HCT116 (cell line): Measurements from ENCODE around the gene MTO1. TPM values are rescaled to one million over a fixed set of nuclear protein-coding genes. Genes with fewer than 3 reads are reported as not detected.

Source experiments
- ATAC-seq: fragments of 200-7000 bp; cut with Tn5 transposase; 2 replicates; pipeline ENCODE4 v1.9.1; 2020; ENCODE audit warnings: mild to moderate bottlenecking, moderate library complexity
- BruUV-seq: library from RNA; stranded (reverse); fragments of 400-500 nt; replicated peaks from 2 replicates; lab custom pipeline; 2021; lab: Mats Ljungman, UMichigan
- CTCF ChIA-PET: fragments of 300-600 bp; sonication (Branson Sonifier 250); formaldehyde crosslinking; loops from one replicate; lab custom pipeline; 2021; ENCODE audit warnings: antibody characterized with exemption; lab: Charles Lee
- POLR2A ChIA-PET: fragments of 300-600, 350-600 bp; sonication (Branson Sonifier 250); formaldehyde crosslinking; loops from one replicate; lab custom pipeline; 2021; ENCODE audit warnings: antibody characterized with exemption; lab: Charles Lee
- RAD21 ChIA-PET, 2 experiments: fragments of 300-600 bp; sonication (Branson Sonifier 250); formaldehyde crosslinking; loops; one replicate each; lab custom pipeline; 2023; ENCODE audit warnings: low total read pairs in 2 of 2; ENCODE audit not compliant: uncharacterized antibody in 2 of 2, unreplicated experiment in 2 of 2, low non-redundant PET in 1 of 2; lab: Charles Lee
- DNase-seq: peaks from one replicate; pipeline ENCODE4 v3.0.0-alpha.2; 2010; ENCODE audit warnings: low read depth, low spot score
- H2AFZ ChIP-seq: fragments of 200-600 bp; shearing (Covaris generic), sonication (generic); 2 replicates; pipeline ENCODE4 v1.6.1; 2017; ENCODE audit warnings: low read depth, mixed run types, mixed read lengths, antibody characterized with exemption, low read length; ENCODE audit not compliant: poor library complexity, severe bottlenecking
- H3K27ac ChIP-seq: 2 replicates; pipeline ENCODE4 v1.5.1; 2012; ENCODE audit warnings: low read depth, low read length
- H3K27me3 ChIP-seq: fragments of 200-600 bp; sonication (generic); 2 replicates; pipeline ENCODE4 v1.6.1; 2016; ENCODE audit warnings: mixed run types, low read length, mixed read lengths; ENCODE audit not compliant: insufficient read depth
- H3K36me3 ChIP-seq, 2 experiments: fragments of 200-500 bp in 1 of 2; fragments of 200-600 bp in 1 of 2; sonication (Bioruptor generic) in 1 of 2; sonication (generic) in 1 of 2; 2 replicates each; pipeline versions ENCODE4 v1.5.1 to v1.6.1; 2014 to 2016; ENCODE audit warnings: low read length in 2 of 2, inconsistent platforms in 1 of 2, mixed read lengths in 1 of 2, mixed run types in 1 of 2; ENCODE audit not compliant: insufficient read depth in 2 of 2, control insufficient read depth in 1 of 2
- H3K4me1 ChIP-seq, 2 experiments: fragments of 200-600 bp in 1 of 2; sonication (generic) in 1 of 2; 2 replicates each; pipeline versions ENCODE4 v1.5.1 to v1.6.1; 2012 to 2017; ENCODE audit warnings: low read length in 2 of 2, inconsistent platforms in 1 of 2, mild to moderate bottlenecking in 1 of 2, mixed read lengths in 1 of 2, mixed run types in 1 of 2, moderate library complexity in 1 of 2; ENCODE audit not compliant: insufficient read depth in 2 of 2, control insufficient read depth in 1 of 2
- H3K4me2 ChIP-seq: fragments of 200-600 bp; sonication (generic); 2 replicates; pipeline ENCODE4 v1.6.1; 2017; ENCODE audit warnings: mixed run types, low read length, mixed read lengths
- H3K4me3 ChIP-seq, 2 experiments: fragments of 200-600 bp in 1 of 2; sonication (generic) in 1 of 2; replicated peaks in 1 of 2; 2 replicates each; pipeline ENCODE4 v1.5.1; 2011 to 2016; ENCODE audit warnings: low read length in 2 of 2, control low read depth in 1 of 2, low read depth in 1 of 2, mild to moderate bottlenecking in 1 of 2, mixed read lengths in 1 of 2, mixed run types in 1 of 2
- H3K79me2 ChIP-seq: fragments of 200-600 bp; sonication (generic); 2 replicates; pipeline ENCODE4 v1.6.1; 2017; ENCODE audit warnings: mild to moderate bottlenecking, mixed run types, low read length, moderate library complexity, mixed read lengths; ENCODE audit not compliant: insufficient read depth
- H3K9ac ChIP-seq: fragments of 200-600 bp; sonication (generic); 2 replicates; pipeline ENCODE4 v1.6.1; 2016; ENCODE audit warnings: low read length, mixed read lengths
- H3K9me2 ChIP-seq: fragments of 200-600 bp; sonication (generic), shearing (Covaris generic); 2 replicates; pipeline ENCODE4 v1.6.1; 2017; ENCODE audit warnings: mixed run types, mild to moderate bottlenecking, moderate library complexity; ENCODE audit not compliant: insufficient read depth
- H3K9me3 ChIP-seq, 2 experiments: fragments of 200-500 bp in 1 of 2; fragments of 200-600 bp in 1 of 2; sonication (Bioruptor generic) in 1 of 2; sonication (generic) in 1 of 2; 2 replicates each; pipeline ENCODE4 v1.6.1; 2014 to 2017; ENCODE audit warnings: low read length in 2 of 2, mixed read lengths in 2 of 2, inconsistent platforms in 1 of 2, low read depth in 1 of 2, mild to moderate bottlenecking in 1 of 2, mixed run types in 1 of 2, moderate library complexity in 1 of 2; ENCODE audit not compliant: control insufficient read depth in 1 of 2, insufficient read depth in 1 of 2
- H4K20me1 ChIP-seq: fragments of 200-600 bp; sonication (generic), shearing (Covaris generic); 2 replicates; pipeline ENCODE4 v1.6.1; 2017; ENCODE audit warnings: mixed run types, mild to moderate bottlenecking, moderate library complexity; ENCODE audit not compliant: insufficient read depth
- ELF1 ChIP-seq: IDR thresholded peaks from 2 replicates; pipeline ENCODE4 v1.6.1; 2012; ENCODE audit warnings: low read depth, borderline replicate concordance
- EZH2phosphoT487 ChIP-seq: fragments of 200-600 bp; IDR thresholded peaks from 2 replicates; pipeline ENCODE4 v1.6.1; 2018; ENCODE audit warnings: antibody characterized with exemption, borderline replicate concordance
- JUND ChIP-seq: IDR thresholded peaks from 2 replicates; pipeline ENCODE4 v1.6.1; 2012
- ZNF274 ChIP-seq: fragments of 200-500 bp; sonication (Bioruptor generic); IDR thresholded peaks from 2 replicates; pipeline ENCODE4 v1.6.1; 2014; ENCODE audit warnings: mild to moderate bottlenecking, low read depth, low read length, inconsistent platforms
- intact Hi-C: fragments of 100-400 bp; cut with micrococcal nuclease; formaldehyde crosslinking; loops from 2 replicates; pipeline ENCODE4 v1.10.0; 2022
- total RNA-seq: library from RNA; stranded (reverse); gene quantifications from one replicate; pipeline ENCODE4 v1.2.1, GENCODE V29; 2021; ENCODE audit not compliant: unreplicated experiment
- TF ChIP-seq, protein P1 (sequence below): IDR thresholded peaks from 2 replicates; pipeline ENCODE4 v1.6.1; 2012
- TF ChIP-seq, protein P2 (sequence below): IDR thresholded peaks from 2 replicates; pipeline ENCODE4 v1.6.1; 2012; ENCODE audit warnings: low read depth
- TF ChIP-seq, protein P3 (sequence below): IDR thresholded peaks from 2 replicates; pipeline ENCODE4 v1.6.1; 2011; ENCODE audit warnings: mild to moderate bottlenecking, low read length, moderate library complexity; ENCODE audit not compliant: insufficient replicate concordance; ENCODE audit errors: extremely low read depth

Gene MTO1
- total RNA-seq, 1 experiment from 2014 or later = 40.1 TPM

DNA sequence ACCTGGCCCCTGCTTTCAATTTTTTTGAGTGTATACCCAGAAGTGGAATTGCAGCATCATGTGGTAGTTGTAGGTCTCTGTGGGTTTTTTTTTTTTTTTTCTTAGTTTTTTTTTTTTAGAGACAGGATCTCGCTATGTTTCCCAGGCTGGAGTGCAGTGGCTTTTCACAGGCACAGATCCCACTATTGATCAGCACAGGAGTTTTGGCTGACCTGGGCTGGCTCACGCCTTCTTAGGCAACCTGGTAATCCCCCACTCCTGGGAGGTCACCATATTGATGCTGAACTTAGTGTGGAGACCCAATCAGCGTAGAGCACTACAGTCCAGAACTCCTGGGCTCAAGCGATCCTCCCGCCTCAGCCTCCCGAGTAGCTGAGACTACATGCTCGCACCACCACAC, 25.9 kb downstream of the MTO1 start (continued):
- no peak for TF ChIP-seq EZH2phosphoT487

DNA sequence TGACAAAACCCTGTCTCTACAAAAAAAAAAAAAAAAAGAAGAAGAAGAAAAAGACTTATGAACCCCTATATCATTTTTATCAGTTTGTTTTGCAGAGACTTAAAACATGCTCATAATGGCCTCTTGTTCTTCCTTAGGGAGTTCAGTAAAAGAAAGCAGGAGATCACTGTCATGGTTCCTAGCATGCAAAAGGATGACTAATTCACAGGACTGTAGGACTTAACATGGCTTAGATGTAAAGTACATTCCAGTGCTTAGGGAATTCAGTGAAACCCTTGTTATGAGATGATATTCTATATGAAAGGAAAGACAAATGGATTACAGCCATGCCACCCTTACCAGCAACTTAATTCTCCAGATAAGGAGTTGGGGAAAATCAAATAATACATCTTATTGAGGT, 29.8 kb downstream of the MTO1 start:
- peaks cover 14 to 37% of the 10 kb centered on the region in 2 experiments for H3K36me3 ChIP-seq
- intact Hi-C loops = no loop called here
- no peak overlapping the region for H3K4me2 ChIP-seq
- no peak overlapping the region for H3K27ac ChIP-seq
- no peak overlapping the region for H3K4me3 ChIP-seq
- DNase-seq (no peak), ATAC-seq (no peak)
- RAD21 ChIA-PET = no interaction called here
- peaks cover 8% of the 10 kb centered on the region; the same call in 1 of the 2 replicates for H3K79me2 ChIP-seq
- TF ChIP-seq JUND (no peak), ELF1 (no peak), ZNF274 (no peak)
- TF ChIP-seq, protein P1, sequence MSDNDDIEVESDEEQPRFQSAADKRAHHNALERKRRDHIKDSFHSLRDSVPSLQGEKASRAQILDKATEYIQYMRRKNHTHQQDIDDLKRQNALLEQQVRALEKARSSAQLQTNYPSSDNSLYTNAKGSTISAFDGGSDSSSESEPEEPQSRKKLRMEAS = no peak
- TF ChIP-seq, protein P2, sequence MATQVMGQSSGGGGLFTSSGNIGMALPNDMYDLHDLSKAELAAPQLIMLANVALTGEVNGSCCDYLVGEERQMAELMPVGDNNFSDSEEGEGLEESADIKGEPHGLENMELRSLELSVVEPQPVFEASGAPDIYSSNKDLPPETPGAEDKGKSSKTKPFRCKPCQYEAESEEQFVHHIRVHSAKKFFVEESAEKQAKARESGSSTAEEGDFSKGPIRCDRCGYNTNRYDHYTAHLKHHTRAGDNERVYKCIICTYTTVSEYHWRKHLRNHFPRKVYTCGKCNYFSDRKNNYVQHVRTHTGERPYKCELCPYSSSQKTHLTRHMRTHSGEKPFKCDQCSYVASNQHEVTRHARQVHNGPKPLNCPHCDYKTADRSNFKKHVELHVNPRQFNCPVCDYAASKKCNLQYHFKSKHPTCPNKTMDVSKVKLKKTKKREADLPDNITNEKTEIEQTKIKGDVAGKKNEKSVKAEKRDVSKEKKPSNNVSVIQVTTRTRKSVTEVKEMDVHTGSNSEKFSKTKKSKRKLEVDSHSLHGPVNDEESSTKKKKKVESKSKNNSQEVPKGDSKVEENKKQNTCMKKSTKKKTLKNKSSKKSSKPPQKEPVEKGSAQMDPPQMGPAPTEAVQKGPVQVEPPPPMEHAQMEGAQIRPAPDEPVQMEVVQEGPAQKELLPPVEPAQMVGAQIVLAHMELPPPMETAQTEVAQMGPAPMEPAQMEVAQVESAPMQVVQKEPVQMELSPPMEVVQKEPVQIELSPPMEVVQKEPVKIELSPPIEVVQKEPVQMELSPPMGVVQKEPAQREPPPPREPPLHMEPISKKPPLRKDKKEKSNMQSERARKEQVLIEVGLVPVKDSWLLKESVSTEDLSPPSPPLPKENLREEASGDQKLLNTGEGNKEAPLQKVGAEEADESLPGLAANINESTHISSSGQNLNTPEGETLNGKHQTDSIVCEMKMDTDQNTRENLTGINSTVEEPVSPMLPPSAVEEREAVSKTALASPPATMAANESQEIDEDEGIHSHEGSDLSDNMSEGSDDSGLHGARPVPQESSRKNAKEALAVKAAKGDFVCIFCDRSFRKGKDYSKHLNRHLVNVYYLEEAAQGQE = no peak
- TF ChIP-seq, protein P3, sequence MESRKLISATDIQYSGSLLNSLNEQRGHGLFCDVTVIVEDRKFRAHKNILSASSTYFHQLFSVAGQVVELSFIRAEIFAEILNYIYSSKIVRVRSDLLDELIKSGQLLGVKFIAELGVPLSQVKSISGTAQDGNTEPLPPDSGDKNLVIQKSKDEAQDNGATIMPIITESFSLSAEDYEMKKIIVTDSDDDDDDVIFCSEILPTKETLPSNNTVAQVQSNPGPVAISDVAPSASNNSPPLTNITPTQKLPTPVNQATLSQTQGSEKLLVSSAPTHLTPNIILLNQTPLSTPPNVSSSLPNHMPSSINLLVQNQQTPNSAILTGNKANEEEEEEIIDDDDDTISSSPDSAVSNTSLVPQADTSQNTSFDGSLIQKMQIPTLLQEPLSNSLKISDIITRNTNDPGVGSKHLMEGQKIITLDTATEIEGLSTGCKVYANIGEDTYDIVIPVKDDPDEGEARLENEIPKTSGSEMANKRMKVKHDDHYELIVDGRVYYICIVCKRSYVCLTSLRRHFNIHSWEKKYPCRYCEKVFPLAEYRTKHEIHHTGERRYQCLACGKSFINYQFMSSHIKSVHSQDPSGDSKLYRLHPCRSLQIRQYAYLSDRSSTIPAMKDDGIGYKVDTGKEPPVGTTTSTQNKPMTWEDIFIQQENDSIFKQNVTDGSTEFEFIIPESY = no peak
- no peaks in the 10 kb centered on the region for H4K20me1 ChIP-seq
- POLR2A ChIA-PET = interaction anchor here (0.8 kb wide), 1 partner anchor 12 kb away, joined by 3 read pairs; no protein-coding TSS in a partner anchor
- no peaks in the 10 kb centered on the region for H3K4me1 ChIP-seq
- H3K9me3 ChIP-seq = no peaks in the 10 kb centered on the region; a peak in 1 of 4 replicates
- BruUV-seq = no TSS peak
- no peak overlapping the region for H2AFZ ChIP-seq
- no peak overlapping the region for H3K9ac ChIP-seq
- H3K27me3 ChIP-seq = no peaks in the 10 kb centered on the region
- no peaks in the 10 kb centered on the region for H3K9me2 ChIP-seq
- CTCF ChIA-PET = interaction anchor here (0.9 kb wide), 1 partner anchor 30 kb away, joined by 3 read pairs; the partner anchor contains the start of gene MTO1
